SK-N-SH (cell line): ENCODE data around the gene PNPLA5.

Experiments
- EP300 ChIP-seq, 2 experiments: IDR thresholded peaks; 2 replicates each; pipeline versions ENCODE4 v1.4.0 to v1.6.1; 2012; ENCODE audit warnings: borderline replicate concordance in 1 of 2, low read depth in 1 of 2, low read length in 1 of 2
- PBX3 ChIP-seq: IDR thresholded peaks from 2 replicates; pipeline ENCODE4; 2012
- TF ChIP-seq, protein P1 (sequence below): fragments of 200-600 bp; sonication (generic); IDR thresholded peaks from 2 replicates; pipeline ENCODE4 v1.6.1; 2017; ENCODE audit warnings: antibody characterized with exemption, mild to moderate bottlenecking, moderate library complexity

GRCh38 chr22:43833286-43834240, 58.2 kb downstream of the PNPLA5 start:
- TF ChIP-seq, protein P1, sequence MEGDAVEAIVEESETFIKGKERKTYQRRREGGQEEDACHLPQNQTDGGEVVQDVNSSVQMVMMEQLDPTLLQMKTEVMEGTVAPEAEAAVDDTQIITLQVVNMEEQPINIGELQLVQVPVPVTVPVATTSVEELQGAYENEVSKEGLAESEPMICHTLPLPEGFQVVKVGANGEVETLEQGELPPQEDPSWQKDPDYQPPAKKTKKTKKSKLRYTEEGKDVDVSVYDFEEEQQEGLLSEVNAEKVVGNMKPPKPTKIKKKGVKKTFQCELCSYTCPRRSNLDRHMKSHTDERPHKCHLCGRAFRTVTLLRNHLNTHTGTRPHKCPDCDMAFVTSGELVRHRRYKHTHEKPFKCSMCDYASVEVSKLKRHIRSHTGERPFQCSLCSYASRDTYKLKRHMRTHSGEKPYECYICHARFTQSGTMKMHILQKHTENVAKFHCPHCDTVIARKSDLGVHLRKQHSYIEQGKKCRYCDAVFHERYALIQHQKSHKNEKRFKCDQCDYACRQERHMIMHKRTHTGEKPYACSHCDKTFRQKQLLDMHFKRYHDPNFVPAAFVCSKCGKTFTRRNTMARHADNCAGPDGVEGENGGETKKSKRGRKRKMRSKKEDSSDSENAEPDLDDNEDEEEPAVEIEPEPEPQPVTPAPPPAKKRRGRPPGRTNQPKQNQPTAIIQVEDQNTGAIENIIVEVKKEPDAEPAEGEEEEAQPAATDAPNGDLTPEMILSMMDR, result no peak
- TF ChIP-seq EP300 (IDR thresholded peaks at IDR 0.05; ENCODE audit: borderline replicate concordance in 1 of 2, low read depth in 1 of 2, low read length in 1 of 2) (no peak), PBX3 (no peak)
